Measurements from ENCODE around the gene TBC1D9. TPM values are rescaled to one million over a fixed set of nuclear protein-coding genes. Genes with fewer than 3 reads are reported as not detected.

TBC1D9 gene
- total and polyA plus RNA-seq, 2 experiments from 2014 or later: 4.4 to 14.4 TPM

- no peak for DNase-seq
- no peaks in the 10 kb centered on the region for H3K36me3 ChIP-seq (ENCODE audit: low read depth)
- peaks cover 14% of the 10 kb centered on the region; the same call in 1 of the 2 replicates for H3F3A ChIP-seq (ENCODE audit: insufficient read depth)
- H3K9me3 ChIP-seq (ENCODE audit: low read depth): no peaks in the 10 kb centered on the region
- H2AFZ ChIP-seq: no peak overlapping the region
- no peaks in the 10 kb centered on the region for H3K27me3 ChIP-seq (replicated peaks; ENCODE audit: insufficient read depth)
- H3K27ac ChIP-seq: no peak overlapping the region
- no peak overlapping the region for H3K4me3 ChIP-seq
- 90 to 100% methylated on average over 2 of the region's 2 CpGs for WGBS, 2 experiments (ENCODE audit: low coverage in 1 of 2, low lambda C conversion rate in 2 of 2, missing lambda C conversion rate in 2 of 2)
- TF ChIP-seq EZH2 (IDR thresholded peaks at IDR 0.05; ENCODE audit: insufficient read depth, poor library complexity, severe bottlenecking): no peak
- no peak for TF ChIP-seq EZH2phosphoT487 (IDR thresholded peaks at IDR 0.05; ENCODE audit: insufficient read depth, low read depth)
- H3K4me1 ChIP-seq (ENCODE audit: insufficient read depth): peaks cover 24% of the 10 kb centered on the region
- in situ Hi-C loops (cut with MboI): no loop called here
- H3K4me2 ChIP-seq (ENCODE audit: unreplicated experiment): no peak overlapping the region
- peaks cover 43% of the 10 kb centered on the region for H3K79me2 ChIP-seq (ENCODE audit: insufficient read depth)
- H3K9ac ChIP-seq: no peak overlapping the region
- H4K20me1 ChIP-seq (ENCODE audit: insufficient read depth): no peaks in the 10 kb centered on the region
- H3K9me2 ChIP-seq (ENCODE audit: insufficient read depth): no peaks in the 10 kb centered on the region
These were observed 41.1 kb downstream of the TBC1D9 start for GRCh38 chr4:140715119-140715518.

GRCh38 chr4:140711910-140712309 is 44.3 kb downstream of the TBC1D9 start:
- H3K79me2 ChIP-seq (ENCODE audit: insufficient read depth): peaks cover 37% of the 10 kb centered on the region
- H3K9me3 ChIP-seq (ENCODE audit: low read depth): no peaks in the 10 kb centered on the region
- H3K27ac ChIP-seq: no peak overlapping the region
- H3K4me3 ChIP-seq: no peak overlapping the region
- H2AFZ ChIP-seq: no peak overlapping the region
- H3K36me3 ChIP-seq (ENCODE audit: low read depth): no peaks in the 10 kb centered on the region
- no peaks in the 10 kb centered on the region for H3F3A ChIP-seq (ENCODE audit: insufficient read depth)
- no peaks in the 10 kb centered on the region for H4K20me1 ChIP-seq (ENCODE audit: insufficient read depth)
- no peak for TF ChIP-seq EZH2phosphoT487 (IDR thresholded peaks at IDR 0.05; ENCODE audit: insufficient read depth, low read depth)
- no peak for TF ChIP-seq EZH2 (IDR thresholded peaks at IDR 0.05; ENCODE audit: insufficient read depth, poor library complexity, severe bottlenecking)
- peaks cover under 1% of the 10 kb centered on the region; the same call in 1 of the 2 replicates for H3K4me1 ChIP-seq (ENCODE audit: insufficient read depth)
- H3K4me2 ChIP-seq (ENCODE audit: unreplicated experiment): no peak overlapping the region
- in situ Hi-C loops (cut with MboI): no loop called here
- H3K27me3 ChIP-seq (replicated peaks; ENCODE audit: insufficient read depth): no peaks in the 10 kb centered on the region
- H3K9ac ChIP-seq: no peak overlapping the region
- 84 to 86% methylated on average over 4 of the region's 4 CpGs for WGBS, 2 experiments (ENCODE audit: low coverage in 1 of 2, low lambda C conversion rate in 2 of 2, missing lambda C conversion rate in 2 of 2)
- H3K9me2 ChIP-seq (ENCODE audit: insufficient read depth): no peaks in the 10 kb centered on the region
- DNase-seq: no peak

- no peak for TF ChIP-seq EZH2 (IDR thresholded peaks at IDR 0.05; ENCODE audit: insufficient read depth, poor library complexity, severe bottlenecking)
- TF ChIP-seq EZH2phosphoT487 (IDR thresholded peaks at IDR 0.05; ENCODE audit: insufficient read depth, low read depth): no peak
- Histone ChIP-seq H3K9me3 (ENCODE audit: low read depth) (no peaks in the 10 kb centered on the region), H4K20me1 (ENCODE audit: insufficient read depth) (no peaks in the 10 kb centered on the region), H3F3A (ENCODE audit: insufficient read depth) (no peaks in the 10 kb centered on the region), H3K4me2 (ENCODE audit: unreplicated experiment) (no peak overlapping the region), H3K9me2 (ENCODE audit: insufficient read depth) (no peaks in the 10 kb centered on the region), H3K4me1 (ENCODE audit: insufficient read depth) (no peaks in the 10 kb centered on the region), H3K9ac (no peak overlapping the region), H2AFZ (no peak overlapping the region), H3K27me3 (replicated peaks; ENCODE audit: insufficient read depth) (no peaks in the 10 kb centered on the region), H3K36me3 (ENCODE audit: low read depth) (no peaks in the 10 kb centered on the region), H3K4me3 (no peak overlapping the region), H3K79me2 (ENCODE audit: insufficient read depth) (peaks cover 30% of the 10 kb centered on the region), H3K27ac (no peak overlapping the region)
- WGBS, 2 experiments (ENCODE audit: low coverage in 1 of 2, low lambda C conversion rate in 2 of 2, missing lambda C conversion rate in 2 of 2): 90 to 91% methylated on average over 11 of the region's 11 CpGs
- in situ Hi-C loops (cut with MboI): no loop called here
- DNase-seq: no peak
These were observed 45.1 kb downstream of the TBC1D9 start for GRCh38 chr4:140710908-140711622.

GRCh38 chr4:140707325-140707724 is 48.9 kb downstream of the TBC1D9 start:
- Histone ChIP-seq H3K9me3 (ENCODE audit: low read depth) (no peaks in the 10 kb centered on the region), H4K20me1 (ENCODE audit: insufficient read depth) (no peaks in the 10 kb centered on the region), H3K4me2 (ENCODE audit: unreplicated experiment) (no peak overlapping the region), H3K4me1 (ENCODE audit: insufficient read depth) (no peaks in the 10 kb centered on the region), H3K27me3 (replicated peaks; ENCODE audit: insufficient read depth) (no peaks in the 10 kb centered on the region), H3K9ac (no peak overlapping the region), H3K36me3 (ENCODE audit: low read depth) (no peaks in the 10 kb centered on the region), H3K27ac (no peak overlapping the region), H3F3A (ENCODE audit: insufficient read depth) (no peaks in the 10 kb centered on the region), H3K4me3 (no peak overlapping the region), H2AFZ (no peak overlapping the region), H3K79me2 (ENCODE audit: insufficient read depth) (peaks cover 24% of the 10 kb centered on the region), H3K9me2 (ENCODE audit: insufficient read depth) (no peaks in the 10 kb centered on the region)
- in situ Hi-C loops (cut with MboI): no loop called here
- TF ChIP-seq EZH2 (IDR thresholded peaks at IDR 0.05; ENCODE audit: insufficient read depth, poor library complexity, severe bottlenecking) (no peak), EZH2phosphoT487 (IDR thresholded peaks at IDR 0.05; ENCODE audit: insufficient read depth, low read depth) (no peak)
- DNase-seq: no peak
- 96 to 100% methylated on average over 1 of the region's 1 CpG for WGBS, 2 experiments (ENCODE audit: low coverage in 1 of 2, low lambda C conversion rate in 2 of 2, missing lambda C conversion rate in 2 of 2)

Data from GM23248 (cell line).